ENCODE measurements around the gene RFC4. TPM values are rescaled to one million over a fixed set of nuclear protein-coding genes. Genes with fewer than 3 reads are reported as not detected.
A peak's percentile ranks its signal among the peaks of the same experiment; 100 is the strongest.

Gene RFC4
- polyA plus RNA-seq, 2 donors: 17.8 to 18.8 TPM

DNA sequence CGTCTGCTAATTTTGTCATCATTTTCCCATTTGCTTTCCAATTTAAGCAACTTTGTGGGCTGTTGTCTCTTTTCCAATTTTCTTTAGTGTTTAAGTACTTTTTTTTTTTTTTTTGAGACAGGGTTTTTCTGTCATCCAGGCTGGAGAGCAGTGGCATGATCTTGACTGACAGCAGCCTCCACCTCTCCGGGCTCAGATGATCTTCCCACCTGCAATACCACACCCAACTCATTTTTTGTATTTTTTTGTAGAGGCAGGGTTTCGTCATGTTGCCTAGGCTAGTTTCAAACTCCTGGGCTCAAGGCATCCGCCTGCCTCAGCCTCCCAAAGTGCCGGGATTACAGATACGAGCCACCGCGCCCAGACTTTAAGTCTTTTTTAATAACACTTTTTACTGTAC, 49.1 kb downstream of the RFC4 start:
- Histone ChIP-seq H3K27ac (ENCODE audit: low read depth in 2 of 2, low read length in 1 of 2) (no peak overlapping the region), H3K27me3 (ENCODE audit: control insufficient read depth in 1 of 2, insufficient read depth in 2 of 2, low read length in 2 of 2) (no peaks in the 10 kb centered on the region), H3K36me3 (ENCODE audit: control insufficient read depth in 2 of 2, insufficient read depth in 2 of 2, low read length in 1 of 2) (no peaks in the 10 kb centered on the region), H3K4me1 (ENCODE audit: control insufficient read depth in 2 of 2, insufficient read depth in 2 of 2, low read length in 1 of 2) (no peaks in the 10 kb centered on the region), H3K4me3 (ENCODE audit: low read depth in 1 of 2, low read length in 2 of 2) (no peak overlapping the region), H3K9me3 (ENCODE audit: control insufficient read depth in 2 of 2, insufficient read depth in 1 of 2, low read depth in 1 of 2, low read length in 1 of 2) (no peaks in the 10 kb centered on the region)
- WGBS, 2 donors: 55 to 58% methylated on average over 8 of the region's 8 CpGs

DNA sequence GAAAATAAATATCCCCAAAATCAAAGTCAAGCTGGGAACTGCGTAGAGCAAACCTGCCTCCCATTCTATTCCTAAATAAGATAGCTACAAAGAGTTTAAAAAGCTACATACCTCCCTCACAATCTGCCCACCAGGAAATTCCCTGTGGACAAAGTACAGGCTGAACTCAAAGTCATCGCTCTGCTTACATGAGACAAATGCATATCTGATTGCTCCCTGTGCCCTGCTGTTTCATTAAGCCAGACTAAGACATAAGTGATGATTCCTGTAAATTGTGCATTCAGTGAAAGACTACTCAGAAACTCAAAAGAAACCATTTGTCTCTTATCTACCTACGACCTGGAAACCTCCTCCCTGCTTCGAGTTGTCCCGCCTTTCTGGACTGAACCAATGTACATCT, 51.4 kb downstream of the RFC4 start:
- Histone ChIP-seq H3K9me3 (ENCODE audit: control insufficient read depth in 2 of 2, insufficient read depth in 1 of 2, low read depth in 1 of 2, low read length in 1 of 2) (no peaks in the 10 kb centered on the region), H3K36me3 (ENCODE audit: control insufficient read depth in 2 of 2, insufficient read depth in 2 of 2, low read length in 1 of 2) (no peaks in the 10 kb centered on the region), H3K4me1 (ENCODE audit: control insufficient read depth in 2 of 2, insufficient read depth in 2 of 2, low read length in 1 of 2) (no peaks in the 10 kb centered on the region), H3K4me3 (ENCODE audit: low read depth in 1 of 2, low read length in 2 of 2) (no peak overlapping the region), H3K27me3 (ENCODE audit: control insufficient read depth in 1 of 2, insufficient read depth in 2 of 2, low read length in 2 of 2) (no peaks in the 10 kb centered on the region), H3K27ac (ENCODE audit: low read depth in 2 of 2, low read length in 1 of 2) (no peak overlapping the region)
- WGBS, 2 donors: 83 to 92% methylated on average over 5 of the region's 5 CpGs

DNA sequence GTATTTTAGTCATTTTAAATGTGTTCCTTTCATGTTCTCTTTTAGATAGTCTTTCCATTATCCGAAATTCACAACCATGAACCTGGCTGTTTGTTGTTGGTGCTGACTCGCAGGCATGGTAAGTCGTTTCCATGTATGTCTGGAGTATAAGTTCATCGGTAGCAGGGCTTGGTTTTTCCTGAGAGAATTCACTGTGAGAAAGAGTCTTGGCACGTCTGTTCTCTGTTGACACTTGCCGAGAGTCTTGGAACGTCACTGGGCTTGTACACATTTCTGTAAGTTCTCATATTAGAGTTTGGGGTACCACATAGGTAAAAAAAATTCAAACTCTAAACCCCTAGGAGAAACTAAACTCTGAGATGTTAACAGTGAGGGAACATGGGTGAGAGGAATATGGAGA, 52.3 kb downstream of the RFC4 start:
- H3K4me1 ChIP-seq (ENCODE audit: control insufficient read depth in 2 of 2, insufficient read depth in 2 of 2, low read length in 1 of 2): no peaks in the 10 kb centered on the region
- no peak overlapping the region for H3K4me3 ChIP-seq (ENCODE audit: low read depth in 1 of 2, low read length in 2 of 2)
- peak overlapping the region in 1 of 2 donors; percentile 53 for H3K27ac ChIP-seq (ENCODE audit: low read depth in 2 of 2, low read length in 1 of 2)
- no peaks in the 10 kb centered on the region for H3K36me3 ChIP-seq (ENCODE audit: control insufficient read depth in 2 of 2, insufficient read depth in 2 of 2, low read length in 1 of 2)
- H3K27me3 ChIP-seq (ENCODE audit: control insufficient read depth in 1 of 2, insufficient read depth in 2 of 2, low read length in 2 of 2): no peaks in the 10 kb centered on the region
- WGBS, 2 donors: 55 to 69% methylated on average over 7 of the region's 7 CpGs
- H3K9me3 ChIP-seq (ENCODE audit: control insufficient read depth in 2 of 2, insufficient read depth in 1 of 2, low read depth in 1 of 2, low read length in 1 of 2): no peaks in the 10 kb centered on the region

DNA sequence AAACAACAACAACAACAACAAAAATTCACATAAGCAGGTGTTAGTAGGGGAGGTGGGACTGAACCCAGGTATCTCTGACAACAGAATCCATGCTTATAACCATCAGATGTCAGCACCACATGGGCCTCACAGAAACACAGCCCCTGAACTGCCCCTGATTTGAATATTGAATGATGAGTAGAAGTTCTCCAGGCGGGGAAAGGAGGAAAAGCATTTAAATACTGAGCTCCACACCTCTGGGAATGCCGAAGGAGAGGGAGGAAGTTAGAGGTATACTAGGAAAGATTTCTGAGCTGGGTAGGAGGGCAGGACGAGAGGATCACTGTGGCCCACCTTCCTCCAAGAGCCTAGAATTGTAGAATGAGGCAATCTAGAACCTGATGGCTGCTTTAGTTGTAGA, 54.8 kb downstream of the RFC4 start:
- 73 to 79% methylated on average over 3 of the region's 3 CpGs for WGBS, 2 donors
- Histone ChIP-seq H3K27ac (ENCODE audit: low read depth in 2 of 2, low read length in 1 of 2) (no peak overlapping the region), H3K9me3 (ENCODE audit: control insufficient read depth in 2 of 2, insufficient read depth in 1 of 2, low read depth in 1 of 2, low read length in 1 of 2) (no peaks in the 10 kb centered on the region)

DNA sequence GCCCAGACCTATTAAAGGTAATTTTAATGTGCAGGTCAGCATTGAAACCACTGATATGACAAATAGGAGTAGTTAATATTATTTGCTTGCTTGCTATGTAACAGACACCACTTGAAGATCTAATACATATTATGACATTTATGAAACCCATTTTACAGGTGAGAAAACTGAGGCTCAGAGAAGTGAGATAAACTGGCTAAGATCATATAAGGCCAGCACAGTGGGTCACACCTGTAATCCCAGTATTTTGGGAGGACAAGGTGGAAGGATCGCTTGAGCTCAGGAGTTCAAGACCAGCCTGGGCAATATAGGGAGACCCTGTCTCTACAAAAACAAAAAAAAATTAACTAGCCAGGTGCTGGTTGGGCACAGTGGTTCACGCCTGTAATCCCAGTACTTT, 56.0 kb downstream of the RFC4 start:
- no peaks in the 10 kb centered on the region for H3K36me3 ChIP-seq (ENCODE audit: control insufficient read depth in 2 of 2, insufficient read depth in 2 of 2, low read length in 1 of 2)
- no peaks in the 10 kb centered on the region for H3K27me3 ChIP-seq (ENCODE audit: control insufficient read depth in 1 of 2, insufficient read depth in 2 of 2, low read length in 2 of 2)
- no peak overlapping the region for H3K27ac ChIP-seq (ENCODE audit: low read depth in 2 of 2, low read length in 1 of 2)
- 95 to 97% methylated on average over 2 of the region's 2 CpGs for WGBS, 2 donors
- H3K4me3 ChIP-seq (ENCODE audit: low read depth in 1 of 2, low read length in 2 of 2): no peak overlapping the region
- H3K9me3 ChIP-seq (ENCODE audit: control insufficient read depth in 2 of 2, insufficient read depth in 1 of 2, low read depth in 1 of 2, low read length in 1 of 2): no peaks in the 10 kb centered on the region
- H3K4me1 ChIP-seq (ENCODE audit: control insufficient read depth in 2 of 2, insufficient read depth in 2 of 2, low read length in 1 of 2): no peaks in the 10 kb centered on the region

More for the DNA sequence above, 54.8 kb downstream of the RFC4 start:
- H3K4me3 ChIP-seq (ENCODE audit: low read depth in 1 of 2, low read length in 2 of 2): no peak overlapping the region
- H3K27me3 ChIP-seq (ENCODE audit: control insufficient read depth in 1 of 2, insufficient read depth in 2 of 2, low read length in 2 of 2): no peaks in the 10 kb centered on the region
- no peaks in the 10 kb centered on the region for H3K4me1 ChIP-seq (ENCODE audit: control insufficient read depth in 2 of 2, insufficient read depth in 2 of 2, low read length in 1 of 2)
- H3K36me3 ChIP-seq (ENCODE audit: control insufficient read depth in 2 of 2, insufficient read depth in 2 of 2, low read length in 1 of 2): no peaks in the 10 kb centered on the region

DNA sequence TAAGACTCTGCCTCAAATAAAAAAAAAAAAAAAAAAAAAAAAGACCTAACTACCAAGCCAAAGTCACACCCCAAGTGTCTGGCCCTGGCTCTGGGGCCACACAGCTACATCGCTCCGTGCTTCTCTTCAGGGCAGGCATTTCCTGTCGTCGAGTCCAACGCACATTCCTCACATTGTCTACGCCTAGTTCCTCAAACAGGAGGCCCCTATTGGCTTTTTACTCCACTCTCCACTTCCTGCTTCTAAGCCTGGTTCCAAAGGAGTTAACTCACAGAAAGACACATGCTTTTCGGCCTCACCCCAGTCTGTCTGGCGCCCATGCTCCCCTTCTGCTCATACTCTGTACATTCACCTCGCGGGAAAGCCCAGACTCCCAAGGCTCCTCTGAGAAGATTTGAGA, 60.3 kb downstream of the RFC4 start:
- Histone ChIP-seq H3K4me3 (ENCODE audit: low read depth in 1 of 2, low read length in 2 of 2) (no peak overlapping the region), H3K36me3 (ENCODE audit: control insufficient read depth in 2 of 2, insufficient read depth in 2 of 2, low read length in 1 of 2) (no peaks in the 10 kb centered on the region), H3K4me1 (ENCODE audit: control insufficient read depth in 2 of 2, insufficient read depth in 2 of 2, low read length in 1 of 2) (no peaks in the 10 kb centered on the region), H3K27ac (ENCODE audit: low read depth in 2 of 2, low read length in 1 of 2) (peak overlapping the region in 1 of 2 donors; percentile 45), H3K9me3 (ENCODE audit: control insufficient read depth in 2 of 2, insufficient read depth in 1 of 2, low read depth in 1 of 2, low read length in 1 of 2) (no peaks in the 10 kb centered on the region), H3K27me3 (ENCODE audit: control insufficient read depth in 1 of 2, insufficient read depth in 2 of 2, low read length in 2 of 2) (no peaks in the 10 kb centered on the region)
- WGBS, 2 donors: 28 to 31% methylated on average over 9 to 10 of the region's 10 CpGs

DNA sequence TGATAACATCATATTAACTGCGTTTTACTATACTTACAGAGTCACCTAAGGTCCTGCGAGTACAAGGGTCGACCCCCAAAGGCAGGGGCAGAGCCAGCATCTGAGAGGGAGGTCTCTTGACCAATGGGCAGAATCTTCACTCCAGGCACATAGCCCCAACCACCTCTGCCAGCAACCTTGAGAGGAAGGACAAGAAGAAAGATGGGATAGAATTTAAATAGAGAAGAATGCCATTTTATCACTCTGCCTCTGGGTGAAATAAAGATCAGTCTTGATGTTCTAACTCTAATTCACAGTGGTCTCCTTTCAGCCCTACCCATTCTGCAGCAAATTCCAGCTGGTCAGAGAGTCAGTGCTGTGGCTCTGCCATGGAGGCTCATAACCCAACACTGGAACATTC, 62.6 kb downstream of the RFC4 start:
- H3K27me3 ChIP-seq (ENCODE audit: control insufficient read depth in 1 of 2, insufficient read depth in 2 of 2, low read length in 2 of 2): no peaks in the 10 kb centered on the region
- no peak overlapping the region for H3K4me3 ChIP-seq (ENCODE audit: low read depth in 1 of 2, low read length in 2 of 2)
- 53 to 70% methylated on average over 3 of the region's 3 CpGs for WGBS, 2 donors
- H3K36me3 ChIP-seq (ENCODE audit: control insufficient read depth in 2 of 2, insufficient read depth in 2 of 2, low read length in 1 of 2): no peaks in the 10 kb centered on the region
- no peaks in the 10 kb centered on the region for H3K4me1 ChIP-seq (ENCODE audit: control insufficient read depth in 2 of 2, insufficient read depth in 2 of 2, low read length in 1 of 2)
- H3K9me3 ChIP-seq (ENCODE audit: control insufficient read depth in 2 of 2, insufficient read depth in 1 of 2, low read depth in 1 of 2, low read length in 1 of 2): no peaks in the 10 kb centered on the region
- no peak overlapping the region for H3K27ac ChIP-seq (ENCODE audit: low read depth in 2 of 2, low read length in 1 of 2)

DNA sequence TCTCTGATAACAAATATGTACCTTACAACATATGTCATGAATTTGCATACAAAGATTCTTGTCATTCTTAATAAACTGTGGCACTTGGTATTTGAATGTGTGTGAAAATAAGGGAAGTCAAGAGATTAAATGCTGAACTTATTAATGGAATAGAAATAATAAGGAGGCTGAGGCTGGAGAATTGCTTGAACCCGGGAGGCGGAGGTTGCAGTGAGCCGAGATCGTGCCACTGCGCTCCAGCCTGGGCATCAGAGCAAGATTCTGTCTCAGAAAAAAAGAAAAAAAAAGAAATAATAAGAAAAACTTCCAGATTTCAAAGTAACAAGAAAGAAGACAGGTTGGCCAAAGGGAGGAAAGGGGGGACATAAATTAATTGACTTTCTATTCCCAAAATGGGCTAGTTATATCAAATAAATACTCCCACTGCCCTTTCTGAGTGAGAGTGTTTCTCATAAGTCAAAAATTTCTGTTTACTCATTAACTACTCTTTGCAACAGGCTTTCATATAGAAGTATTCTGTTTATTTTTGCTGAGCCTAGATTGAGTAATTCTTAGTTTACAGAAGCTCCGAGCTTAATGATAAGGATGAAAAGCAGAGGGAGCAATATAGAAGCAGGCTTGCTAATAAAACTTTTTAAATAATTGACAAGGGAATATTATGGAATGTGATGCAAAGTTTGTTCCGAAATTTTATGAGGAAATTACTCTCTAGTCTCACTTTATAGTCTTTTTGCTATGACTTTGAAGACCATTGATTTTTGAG, 63.5 kb downstream of the RFC4 start:
- no peak overlapping the region for H3K27ac ChIP-seq (ENCODE audit: low read depth in 2 of 2, low read length in 1 of 2)

More for the DNA sequence above, 63.5 kb downstream of the RFC4 start:
- 73 to 86% methylated on average over 7 of the region's 7 CpGs for WGBS, 2 donors
- no peaks in the 10 kb centered on the region for H3K27me3 ChIP-seq (ENCODE audit: control insufficient read depth in 1 of 2, insufficient read depth in 2 of 2, low read length in 2 of 2)
- no peaks in the 10 kb centered on the region for H3K4me1 ChIP-seq (ENCODE audit: control insufficient read depth in 2 of 2, insufficient read depth in 2 of 2, low read length in 1 of 2)
- no peaks in the 10 kb centered on the region for H3K9me3 ChIP-seq (ENCODE audit: control insufficient read depth in 2 of 2, insufficient read depth in 1 of 2, low read depth in 1 of 2, low read length in 1 of 2)
- no peaks in the 10 kb centered on the region for H3K36me3 ChIP-seq (ENCODE audit: control insufficient read depth in 2 of 2, insufficient read depth in 2 of 2, low read length in 1 of 2)
- no peak overlapping the region for H3K4me3 ChIP-seq (ENCODE audit: low read depth in 1 of 2, low read length in 2 of 2)

Data from esophagus (tissue), 2 donors.